Effector memory CD4-positive, alpha-beta T cell (primary cell): ENCODE results near the gene EXOG.

Experiments
- DNase-seq, 3 donors: peaks; one replicate each; pipeline ENCODE4 v3.0.0-alpha.2; 2020
- H3K27ac ChIP-seq: 2 replicates; pipeline ENCODE4 v1.7.0; 2013; ENCODE audit warnings: mild to moderate bottlenecking, low read length, moderate library complexity; ENCODE audit not compliant: insufficient read depth, poor library complexity, severe bottlenecking
- H3K27me3 ChIP-seq: replicated peaks from 2 replicates; pipeline ENCODE4 v1.7.0; 2013; ENCODE audit warnings: mild to moderate bottlenecking, low read length; ENCODE audit not compliant: insufficient read depth, control insufficient read depth, poor library complexity, severe bottlenecking
- H3K36me3 ChIP-seq: 2 replicates; pipeline ENCODE4 v1.7.0; 2013; ENCODE audit warnings: mild to moderate bottlenecking, low read length, moderate library complexity; ENCODE audit not compliant: control insufficient read depth, insufficient read depth
- H3K4me1 ChIP-seq: 2 replicates; pipeline ENCODE4 v1.7.0; 2013; ENCODE audit warnings: low read length, mild to moderate bottlenecking; ENCODE audit not compliant: control insufficient read depth, insufficient read depth, poor library complexity, severe bottlenecking
- H3K4me3 ChIP-seq: 2 replicates; pipeline ENCODE4 v1.7.0; 2013; ENCODE audit warnings: low read length, low read depth, mild to moderate bottlenecking; ENCODE audit not compliant: insufficient read depth, poor library complexity, severe bottlenecking
- H3K9me3 ChIP-seq: 2 replicates; pipeline ENCODE4 v1.7.0; 2013; ENCODE audit warnings: mild to moderate bottlenecking, low read length, moderate library complexity; ENCODE audit not compliant: control insufficient read depth

EXOG gene

GRCh38 chr3:38457111-38458003, 38.8 kb upstream of the EXOG start:
- peaks cover 14% of the 10 kb centered on the region for H3K4me1 ChIP-seq
- H3K36me3 ChIP-seq, result no peaks in the 10 kb centered on the region
- H3K27me3 ChIP-seq, result no peaks in the 10 kb centered on the region
- H3K9me3 ChIP-seq, result no peaks in the 10 kb centered on the region
- DNase-seq, result no peak
- no peak overlapping the region for H3K27ac ChIP-seq
- no peak overlapping the region for H3K4me3 ChIP-seq

GRCh38 chr3:38458796-38459498, 37.2 kb upstream of the EXOG start:
- Histone ChIP-seq H3K36me3 (no peaks in the 10 kb centered on the region), H3K4me3 (no peak overlapping the region), H3K4me1 (peaks cover 8% of the 10 kb centered on the region), H3K27me3 (no peaks in the 10 kb centered on the region), H3K9me3 (no peaks in the 10 kb centered on the region), H3K27ac (no peak overlapping the region)
- no peak for DNase-seq

DNA sequence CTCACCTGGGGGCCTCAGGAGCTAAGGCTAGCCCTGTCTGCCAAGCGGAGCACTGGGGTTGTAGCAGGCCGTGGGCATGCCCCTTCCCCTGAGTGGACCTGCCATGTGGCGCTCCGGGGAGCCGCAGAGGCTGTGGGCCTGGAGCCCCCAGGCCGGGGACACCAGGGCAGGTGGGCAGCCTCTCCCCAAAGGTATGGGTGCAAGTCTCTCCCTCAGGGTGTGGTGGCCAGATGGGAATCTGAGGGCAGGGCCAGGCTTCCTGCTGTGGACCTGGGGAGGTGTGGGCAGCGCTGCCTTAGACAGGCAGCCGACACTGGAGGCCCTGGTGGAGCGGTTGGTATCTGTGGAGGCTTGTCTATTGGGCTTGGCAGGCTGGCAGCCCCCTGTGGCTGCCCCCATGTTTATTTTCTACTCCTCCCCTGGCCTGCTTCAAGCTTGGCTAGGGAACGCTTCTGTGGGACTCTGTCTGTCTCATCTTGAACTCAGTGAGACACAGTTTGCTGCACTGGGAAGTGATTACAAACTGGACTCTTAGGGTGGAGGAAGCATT, 36.6 kb upstream of the EXOG start:
- no peaks in the 10 kb centered on the region for H3K36me3 ChIP-seq
- DNase-seq, result no peak
- peaks cover 8% of the 10 kb centered on the region for H3K4me1 ChIP-seq
- H3K4me3 ChIP-seq, result no peak overlapping the region
- H3K9me3 ChIP-seq, result no peaks in the 10 kb centered on the region
- H3K27ac ChIP-seq, result no peak overlapping the region
- no peaks in the 10 kb centered on the region for H3K27me3 ChIP-seq

GRCh38 chr3:38460377-38461270, 35.5 kb upstream of the EXOG start:
- Histone ChIP-seq H3K4me3 (no peak overlapping the region), H3K27ac (no peak overlapping the region), H3K9me3 (no peaks in the 10 kb centered on the region), H3K36me3 (no peaks in the 10 kb centered on the region), H3K27me3 (no peaks in the 10 kb centered on the region), H3K4me1 (peaks cover 7% of the 10 kb centered on the region)
- no peak for DNase-seq

DNA sequence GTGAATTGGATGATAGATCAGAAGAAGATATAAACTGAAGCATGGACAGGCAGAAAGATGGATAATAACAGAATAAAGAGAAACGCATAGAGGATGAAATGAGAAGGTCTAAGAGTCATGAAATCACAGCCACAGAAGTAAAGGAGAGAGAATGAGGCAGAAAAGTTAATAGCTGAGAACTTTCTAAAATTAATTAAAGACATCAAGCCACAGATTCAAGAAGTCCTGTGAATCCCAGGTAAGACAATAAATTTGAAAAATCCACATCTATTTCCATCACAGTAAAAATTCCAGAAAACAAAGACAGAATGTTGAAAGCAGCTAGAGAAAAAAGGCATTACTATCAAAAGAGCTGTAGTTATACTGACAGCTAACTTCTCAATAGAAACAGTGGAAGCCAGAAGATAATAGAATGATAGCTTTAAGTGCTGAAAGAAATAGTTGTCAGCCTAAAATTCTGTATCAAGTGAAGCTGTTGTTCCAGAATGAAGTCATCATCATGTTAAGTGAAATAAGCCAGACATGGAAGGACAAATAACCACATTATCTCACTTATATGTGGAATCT, 30.5 kb upstream of the EXOG start:
- Histone ChIP-seq H3K4me3 (no peak overlapping the region), H3K27me3 (no peaks in the 10 kb centered on the region), H3K9me3 (no peaks in the 10 kb centered on the region), H3K27ac (no peak overlapping the region), H3K4me1 (no peaks in the 10 kb centered on the region), H3K36me3 (no peaks in the 10 kb centered on the region)
- no peak for DNase-seq

- Histone ChIP-seq H3K4me1 (no peaks in the 10 kb centered on the region), H3K9me3 (no peaks in the 10 kb centered on the region), H3K36me3 (no peaks in the 10 kb centered on the region), H3K27ac (no peak overlapping the region), H3K27me3 (no peaks in the 10 kb centered on the region), H3K4me3 (no peak overlapping the region)
- no peak for DNase-seq
Observed at GRCh38 chr3:38468765-38469164, 27.4 kb upstream of the EXOG start.

DNA sequence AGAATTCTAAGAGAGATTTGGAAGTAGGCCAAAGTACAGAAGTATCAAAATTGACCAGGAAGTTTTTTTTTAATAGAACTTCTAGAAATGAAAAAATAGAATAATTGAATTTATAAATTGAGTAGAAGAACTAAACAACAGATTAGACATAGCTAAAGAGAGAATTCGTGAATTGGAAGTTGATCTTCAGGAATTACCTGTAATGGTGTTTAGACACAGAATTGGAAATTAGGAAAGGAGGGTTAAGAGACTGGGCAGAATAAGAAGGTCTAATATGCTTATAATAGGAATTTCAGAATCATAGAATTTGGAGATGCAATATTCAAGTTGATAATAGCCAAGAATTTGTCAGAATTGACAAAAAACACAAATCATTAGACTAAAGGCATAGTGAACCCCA, 26.3 kb upstream of the EXOG start:
- H3K4me3 ChIP-seq, result no peak overlapping the region
- no peaks in the 10 kb centered on the region for H3K36me3 ChIP-seq
- H3K27me3 ChIP-seq, result no peaks in the 10 kb centered on the region
- H3K27ac ChIP-seq, result no peak overlapping the region
- no peaks in the 10 kb centered on the region for H3K4me1 ChIP-seq
- no peaks in the 10 kb centered on the region for H3K9me3 ChIP-seq
- no peak for DNase-seq

DNA sequence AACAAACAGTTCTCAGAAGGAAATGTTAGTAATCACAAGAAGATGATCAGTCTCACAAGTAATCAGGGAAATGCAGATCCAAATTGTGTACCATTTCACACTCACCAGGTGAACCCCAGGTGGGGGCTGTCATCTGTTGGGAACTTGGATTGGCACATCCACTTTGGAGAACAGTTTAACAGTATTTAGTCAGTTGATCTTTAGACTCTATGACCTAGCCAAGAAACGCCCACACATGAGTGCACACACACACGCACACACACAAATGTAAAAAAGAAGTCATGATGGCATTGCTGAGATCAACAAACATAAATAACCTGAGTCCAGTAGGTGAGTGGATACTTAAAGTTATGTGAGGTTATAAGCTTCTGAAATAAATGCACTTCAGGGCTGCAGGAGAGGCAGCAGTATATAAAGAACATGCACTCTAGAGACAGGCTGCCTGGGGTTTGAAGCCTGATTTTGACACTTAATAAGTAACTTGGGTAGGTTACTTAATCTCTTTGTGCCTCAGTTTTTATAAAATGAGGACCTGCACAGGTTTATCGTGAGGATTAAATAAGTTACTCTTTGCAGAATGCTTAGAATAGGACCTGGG, 24.8 kb upstream of the EXOG start:
- Histone ChIP-seq H3K27ac (no peak overlapping the region), H3K9me3 (no peaks in the 10 kb centered on the region), H3K4me1 (no peaks in the 10 kb centered on the region), H3K36me3 (no peaks in the 10 kb centered on the region), H3K27me3 (no peaks in the 10 kb centered on the region), H3K4me3 (no peak overlapping the region)
- DNase-seq, result no peak

DNA sequence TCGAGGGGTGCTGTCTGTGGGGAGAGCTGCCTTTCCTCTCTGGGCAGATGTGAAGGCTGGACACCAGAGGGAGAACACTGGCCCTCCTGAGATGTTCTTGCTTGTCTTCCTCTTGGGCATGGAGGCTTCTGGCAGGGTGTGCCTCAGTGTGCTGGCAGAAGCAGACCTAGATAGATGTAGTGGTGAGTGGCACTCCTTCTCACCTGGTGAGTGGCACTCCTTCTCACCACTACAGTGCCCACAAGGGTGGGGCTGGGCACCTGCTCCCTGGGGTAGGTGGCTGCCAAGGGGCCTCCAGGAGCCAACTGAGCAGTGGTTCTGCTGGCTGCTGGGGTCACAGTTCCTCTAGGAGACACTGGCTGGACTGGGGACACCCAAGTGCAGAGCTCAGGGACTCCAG, 23.8 kb upstream of the EXOG start:
- no peaks in the 10 kb centered on the region for H3K4me1 ChIP-seq
- no peaks in the 10 kb centered on the region for H3K36me3 ChIP-seq
- no peaks in the 10 kb centered on the region for H3K27me3 ChIP-seq
- no peaks in the 10 kb centered on the region for H3K9me3 ChIP-seq
- DNase-seq, result no peak
- H3K4me3 ChIP-seq, result no peak overlapping the region
- H3K27ac ChIP-seq, result no peak overlapping the region
